Activated T-cell treated with anti-CD3 and anti-CD28 coated beads for 4 hours (primary cell): ENCODE data around the gene C10orf67.
"Not testable (repeated sequence)": the region's sequence is repeated elsewhere in the genome, so short reads cannot be mapped to it uniquely, and the experiment has no call there.

Source experiments
- DNase-seq: peaks from one replicate; pipeline ENCODE4 v3.0.0-alpha.2; 2020

The C10orf67 gene

GRCh38 chr10:23262928-23263327 is 81.7 kb downstream of the C10orf67 start:
- no peak for DNase-seq

GRCh38 chr10:23258516-23258915 is 86.1 kb downstream of the C10orf67 start:
- DNase-seq: no peak

GRCh38 chr10:23253780-23254179 is 90.8 kb downstream of the C10orf67 start:
- DNase-seq: no peak

GRCh38 chr10:23252859-23253258 is 91.7 kb downstream of the C10orf67 start:
- not testable (repeated sequence) for DNase-seq

- not testable (repeated sequence) for DNase-seq
Measured at GRCh38 chr10:23241779-23242178, 102.8 kb downstream of the C10orf67 start.

GRCh38 chr10:23238015-23238414 is 106.6 kb downstream of the C10orf67 start:
- no peak for DNase-seq

- no peak for DNase-seq
Measured at GRCh38 chr10:23230582-23230981, 114.0 kb downstream of the C10orf67 start.

GRCh38 chr10:23217471-23217870 is 127.1 kb downstream of the C10orf67 start:
- no peak for DNase-seq

GRCh38 chr10:23205972-23206642 is 138.5 kb downstream of the C10orf67 start:
- no peak for DNase-seq

GRCh38 chr10:23204773-23205172 is 139.8 kb downstream of the C10orf67 start:
- no peak for DNase-seq

- no peak for DNase-seq
Measured at GRCh38 chr10:23203369-23204325, 140.9 kb downstream of the C10orf67 start.

GRCh38 chr10:23202779-23203178 is 141.8 kb downstream of the C10orf67 start:
- no peak for DNase-seq

- DNase-seq: no peak
Measured at GRCh38 chr10:23201837-23202236, 142.8 kb downstream of the C10orf67 start.

- DNase-seq: no peak
Measured at GRCh38 chr10:23200997-23201652, 143.5 kb downstream of the C10orf67 start.

- DNase-seq: no peak
Measured at GRCh38 chr10:23200586-23200985, 144.0 kb downstream of the C10orf67 start.

- DNase-seq: no peak
Measured at GRCh38 chr10:23199768-23200511, 144.7 kb downstream of the C10orf67 start.

GRCh38 chr10:23198940-23199767 is 145.4 kb downstream of the C10orf67 start:
- no peak for DNase-seq

- DNase-seq: no peak
Measured at GRCh38 chr10:23198610-23198939, 146.0 kb downstream of the C10orf67 start.

- no peak for DNase-seq
Measured at GRCh38 chr10:23197416-23197861, 147.2 kb downstream of the C10orf67 start.

GRCh38 chr10:23196915-23197314 is 147.7 kb downstream of the C10orf67 start:
- DNase-seq: no peak

GRCh38 chr10:23195846-23196600 is 148.6 kb downstream of the C10orf67 start:
- no peak for DNase-seq
